HCT116 (cell line): ENCODE data around the gene XYLT2. TPM values are rescaled to one million over a fixed set of nuclear protein-coding genes. Genes with fewer than 3 reads are reported as not detected.

ENCODE experiments used
- ATAC-seq: fragments of 200-7000 bp; cut with Tn5 transposase; 2 replicates; pipeline ENCODE4 v1.9.1; 2020; ENCODE audit warnings: mild to moderate bottlenecking, moderate library complexity
- BruUV-seq: library from RNA; stranded (reverse); fragments of 400-500 nt; replicated peaks from 2 replicates; lab custom pipeline; 2021; lab: Mats Ljungman, UMichigan
- CTCF ChIA-PET: fragments of 300-600 bp; sonication (Branson Sonifier 250); formaldehyde crosslinking; loops from one replicate; lab custom pipeline; 2021; ENCODE audit warnings: antibody characterized with exemption; lab: Charles Lee
- POLR2A ChIA-PET: fragments of 300-600, 350-600 bp; sonication (Branson Sonifier 250); formaldehyde crosslinking; loops from one replicate; lab custom pipeline; 2021; ENCODE audit warnings: antibody characterized with exemption; lab: Charles Lee
- RAD21 ChIA-PET, 2 experiments: fragments of 300-600 bp; sonication (Branson Sonifier 250); formaldehyde crosslinking; loops; one replicate each; lab custom pipeline; 2023; ENCODE audit warnings: low total read pairs in 2 of 2; ENCODE audit not compliant: uncharacterized antibody in 2 of 2, unreplicated experiment in 2 of 2, low non-redundant PET in 1 of 2; lab: Charles Lee
- DNase-seq: peaks from one replicate; pipeline ENCODE4 v3.0.0-alpha.2; 2010; ENCODE audit warnings: low read depth, low spot score
- H2AFZ ChIP-seq: fragments of 200-600 bp; shearing (Covaris generic), sonication (generic); 2 replicates; pipeline ENCODE4 v1.6.1; 2017; ENCODE audit warnings: low read depth, mixed run types, mixed read lengths, antibody characterized with exemption, low read length; ENCODE audit not compliant: poor library complexity, severe bottlenecking
- H3K27ac ChIP-seq: 2 replicates; pipeline ENCODE4 v1.5.1; 2012; ENCODE audit warnings: low read depth, low read length
- H3K27me3 ChIP-seq: fragments of 200-600 bp; sonication (generic); 2 replicates; pipeline ENCODE4 v1.6.1; 2016; ENCODE audit warnings: mixed run types, low read length, mixed read lengths; ENCODE audit not compliant: insufficient read depth
- H3K36me3 ChIP-seq, 2 experiments: fragments of 200-500 bp in 1 of 2; fragments of 200-600 bp in 1 of 2; sonication (Bioruptor generic) in 1 of 2; sonication (generic) in 1 of 2; 2 replicates each; pipeline versions ENCODE4 v1.5.1 to v1.6.1; 2014 to 2016; ENCODE audit warnings: low read length in 2 of 2, inconsistent platforms in 1 of 2, mixed read lengths in 1 of 2, mixed run types in 1 of 2; ENCODE audit not compliant: insufficient read depth in 2 of 2, control insufficient read depth in 1 of 2
- H3K4me1 ChIP-seq, 2 experiments: fragments of 200-600 bp in 1 of 2; sonication (generic) in 1 of 2; 2 replicates each; pipeline versions ENCODE4 v1.5.1 to v1.6.1; 2012 to 2017; ENCODE audit warnings: low read length in 2 of 2, inconsistent platforms in 1 of 2, mild to moderate bottlenecking in 1 of 2, mixed read lengths in 1 of 2, mixed run types in 1 of 2, moderate library complexity in 1 of 2; ENCODE audit not compliant: insufficient read depth in 2 of 2, control insufficient read depth in 1 of 2
- H3K4me2 ChIP-seq: fragments of 200-600 bp; sonication (generic); 2 replicates; pipeline ENCODE4 v1.6.1; 2017; ENCODE audit warnings: mixed run types, low read length, mixed read lengths
- H3K4me3 ChIP-seq, 2 experiments: fragments of 200-600 bp in 1 of 2; sonication (generic) in 1 of 2; replicated peaks in 1 of 2; 2 replicates each; pipeline ENCODE4 v1.5.1; 2011 to 2016; ENCODE audit warnings: low read length in 2 of 2, control low read depth in 1 of 2, low read depth in 1 of 2, mild to moderate bottlenecking in 1 of 2, mixed read lengths in 1 of 2, mixed run types in 1 of 2
- H3K79me2 ChIP-seq: fragments of 200-600 bp; sonication (generic); 2 replicates; pipeline ENCODE4 v1.6.1; 2017; ENCODE audit warnings: mild to moderate bottlenecking, mixed run types, low read length, moderate library complexity, mixed read lengths; ENCODE audit not compliant: insufficient read depth
- H3K9ac ChIP-seq: fragments of 200-600 bp; sonication (generic); 2 replicates; pipeline ENCODE4 v1.6.1; 2016; ENCODE audit warnings: low read length, mixed read lengths
- H3K9me2 ChIP-seq: fragments of 200-600 bp; sonication (generic), shearing (Covaris generic); 2 replicates; pipeline ENCODE4 v1.6.1; 2017; ENCODE audit warnings: mixed run types, mild to moderate bottlenecking, moderate library complexity; ENCODE audit not compliant: insufficient read depth
- H3K9me3 ChIP-seq, 2 experiments: fragments of 200-500 bp in 1 of 2; fragments of 200-600 bp in 1 of 2; sonication (Bioruptor generic) in 1 of 2; sonication (generic) in 1 of 2; 2 replicates each; pipeline ENCODE4 v1.6.1; 2014 to 2017; ENCODE audit warnings: low read length in 2 of 2, mixed read lengths in 2 of 2, inconsistent platforms in 1 of 2, low read depth in 1 of 2, mild to moderate bottlenecking in 1 of 2, mixed run types in 1 of 2, moderate library complexity in 1 of 2; ENCODE audit not compliant: control insufficient read depth in 1 of 2, insufficient read depth in 1 of 2
- H4K20me1 ChIP-seq: fragments of 200-600 bp; sonication (generic), shearing (Covaris generic); 2 replicates; pipeline ENCODE4 v1.6.1; 2017; ENCODE audit warnings: mixed run types, mild to moderate bottlenecking, moderate library complexity; ENCODE audit not compliant: insufficient read depth
- ATF3 ChIP-seq: IDR thresholded peaks from 2 replicates; pipeline ENCODE4 v1.6.1; 2012
- CBX3 ChIP-seq: IDR thresholded peaks from 2 replicates; pipeline ENCODE4 v1.6.1; 2012; ENCODE audit warnings: low read depth
- CEBPB ChIP-seq: IDR thresholded peaks from 2 replicates; pipeline ENCODE4 v1.6.1; 2012; ENCODE audit warnings: low read depth
- CTCF ChIP-seq, 3 experiments: fragments of 200-600 bp in 1 of 3; sonication (generic) in 1 of 3; IDR thresholded peaks in 2 of 3; conservative IDR thresholded peaks in 1 of 3; 2 replicates each; pipeline ENCODE4 v1.5.1; 2012 to 2017; ENCODE audit warnings: low read depth in 2 of 3, low read length in 2 of 3, antibody characterized with exemption in 1 of 3, borderline replicate concordance in 1 of 3, control low read depth in 1 of 3, mild to moderate bottlenecking in 1 of 3, mixed read lengths in 1 of 3, mixed run types in 1 of 3, moderate library complexity in 1 of 3; ENCODE audit not compliant: insufficient read depth in 1 of 3
- EGR1 ChIP-seq: IDR thresholded peaks from 2 replicates; pipeline ENCODE4 v1.6.1; 2012; ENCODE audit warnings: low read depth
- ELF1 ChIP-seq: IDR thresholded peaks from 2 replicates; pipeline ENCODE4 v1.6.1; 2012; ENCODE audit warnings: low read depth, borderline replicate concordance
- FOSL1 ChIP-seq: IDR thresholded peaks from 2 replicates; pipeline ENCODE4 v1.6.1; 2012; ENCODE audit warnings: low read depth
- JUND ChIP-seq: IDR thresholded peaks from 2 replicates; pipeline ENCODE4 v1.6.1; 2012
- MAX ChIP-seq: IDR thresholded peaks from 2 replicates; pipeline ENCODE4 v1.6.1; 2012
- POLR2AphosphoS5 ChIP-seq: IDR thresholded peaks from 2 replicates; pipeline ENCODE4 v1.6.1; 2011; ENCODE audit warnings: mild to moderate bottlenecking, low read depth, low read length, moderate library complexity
- RAD21 ChIP-seq: IDR thresholded peaks from 2 replicates; pipeline ENCODE4 v1.6.1; 2012; ENCODE audit warnings: low read depth, mild to moderate bottlenecking
- SIN3A ChIP-seq: IDR thresholded peaks from 2 replicates; pipeline ENCODE4 v1.6.1; 2012; ENCODE audit warnings: low read depth
- SP1 ChIP-seq: IDR thresholded peaks from 2 replicates; pipeline ENCODE4 v1.6.1; 2012; ENCODE audit warnings: low read depth
- SRF ChIP-seq: IDR thresholded peaks from 2 replicates; pipeline ENCODE4 v1.6.1; 2012; ENCODE audit warnings: low read depth
- TCF7L2 ChIP-seq: IDR thresholded peaks from 2 replicates; pipeline ENCODE4 v1.7.0; 2011; ENCODE audit warnings: borderline replicate concordance, inconsistent platforms; ENCODE audit not compliant: insufficient read depth, insufficient read length; ENCODE audit errors: extremely low read depth
- ZBTB33 ChIP-seq: IDR thresholded peaks from 2 replicates; pipeline ENCODE4 v1.6.1; 2011; ENCODE audit warnings: mild to moderate bottlenecking, low read length, moderate library complexity; ENCODE audit not compliant: insufficient replicate concordance; ENCODE audit errors: extremely low read depth
- ZFX ChIP-seq: fragments of 450-650 bp; IDR thresholded peaks from 2 replicates; pipeline ENCODE4 v1.6.1; 2017
- ZNF274 ChIP-seq: fragments of 200-500 bp; sonication (Bioruptor generic); IDR thresholded peaks from 2 replicates; pipeline ENCODE4 v1.6.1; 2014; ENCODE audit warnings: mild to moderate bottlenecking, low read depth, low read length, inconsistent platforms
- intact Hi-C: fragments of 100-400 bp; cut with micrococcal nuclease; formaldehyde crosslinking; loops from 2 replicates; pipeline ENCODE4 v1.10.0; 2022
- total RNA-seq: library from RNA; stranded (reverse); gene quantifications from one replicate; pipeline ENCODE4 v1.2.1, GENCODE V29; 2021; ENCODE audit not compliant: unreplicated experiment

XYLT2 gene
- total RNA-seq, 1 experiment from 2014 or later, result 37.5 TPM

- H3K9me3 ChIP-seq, result no peaks in the 10 kb centered on the region
- no peaks in the 10 kb centered on the region for H3K27me3 ChIP-seq
- H3K4me2 ChIP-seq, result no peak overlapping the region
- H3K9ac ChIP-seq, result no peak overlapping the region
- intact Hi-C loops, result no loop called here
- no peaks in the 10 kb centered on the region for H4K20me1 ChIP-seq
- TF ChIP-seq SIN3A (no peak), RAD21 (no peak), CEBPB (no peak), ZBTB33 (no peak), FOSL1 (no peak), JUND (no peak), POLR2AphosphoS5 (no peak), EGR1 (no peak), MAX (no peak), SP1 (no peak), ATF3 (no peak), TCF7L2 (no peak), ELF1 (no peak), SRF (no peak), ZFX (no peak), CBX3 (no peak), ZNF274 (no peak), CTCF (IDR thresholded peaks at IDR 0.05 in 2 of 3, conservative IDR thresholded peaks at IDR 0.05 in 1 of 3; ENCODE audit: borderline replicate concordance in 1 of 3, insufficient read depth in 1 of 3, low read depth in 2 of 3, low read length in 2 of 3) (no peak)
- TF ChIP-seq, all 23 proteins: peak for 0
- BruUV-seq, result no TSS peak
- Histone ChIP-seq H3K9me2 (no peaks in the 10 kb centered on the region), H3K27ac (no peak overlapping the region), H3K79me2 (peaks cover 51% of the 10 kb centered on the region), H3K36me3 (peaks cover 0 to 6% of the 10 kb centered on the region in 2 experiments; a peak in 1 of 4 replicates), H2AFZ (no peak overlapping the region), H3K4me1 (peaks cover 12 to 34% of the 10 kb centered on the region in 2 experiments), H3K4me3 (no peak overlapping the region)
- DNase-seq (no peak), ATAC-seq (no peak)
- CTCF ChIA-PET, result interaction anchor here (1.0 to 1.1 kb wide), 2 partner anchors 53 to 180 kb away, joined by 3 read pairs; no protein-coding TSS in a partner anchor
- POLR2A ChIA-PET, result interaction anchor here (0.9 kb wide), 1 partner anchor 12 kb away, joined by 4 read pairs; no protein-coding TSS in a partner anchor
- RAD21 ChIA-PET, result no interaction called here
These were observed 3.3 kb downstream of the XYLT2 start for GRCh38 chr17:50349243-50349600.
